ENCODE measurements around the gene CDCA8.
"Not testable (repeated sequence)": the region's sequence is repeated elsewhere in the genome, so short reads cannot be mapped to it uniquely, and the experiment has no call there.

GRCh38 chr1:37738619-37739018, 46.3 kb downstream of the CDCA8 start:
- TF ChIP-seq, protein P1, sequence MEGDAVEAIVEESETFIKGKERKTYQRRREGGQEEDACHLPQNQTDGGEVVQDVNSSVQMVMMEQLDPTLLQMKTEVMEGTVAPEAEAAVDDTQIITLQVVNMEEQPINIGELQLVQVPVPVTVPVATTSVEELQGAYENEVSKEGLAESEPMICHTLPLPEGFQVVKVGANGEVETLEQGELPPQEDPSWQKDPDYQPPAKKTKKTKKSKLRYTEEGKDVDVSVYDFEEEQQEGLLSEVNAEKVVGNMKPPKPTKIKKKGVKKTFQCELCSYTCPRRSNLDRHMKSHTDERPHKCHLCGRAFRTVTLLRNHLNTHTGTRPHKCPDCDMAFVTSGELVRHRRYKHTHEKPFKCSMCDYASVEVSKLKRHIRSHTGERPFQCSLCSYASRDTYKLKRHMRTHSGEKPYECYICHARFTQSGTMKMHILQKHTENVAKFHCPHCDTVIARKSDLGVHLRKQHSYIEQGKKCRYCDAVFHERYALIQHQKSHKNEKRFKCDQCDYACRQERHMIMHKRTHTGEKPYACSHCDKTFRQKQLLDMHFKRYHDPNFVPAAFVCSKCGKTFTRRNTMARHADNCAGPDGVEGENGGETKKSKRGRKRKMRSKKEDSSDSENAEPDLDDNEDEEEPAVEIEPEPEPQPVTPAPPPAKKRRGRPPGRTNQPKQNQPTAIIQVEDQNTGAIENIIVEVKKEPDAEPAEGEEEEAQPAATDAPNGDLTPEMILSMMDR (conservative IDR thresholded peaks at IDR 0.05), result not testable (repeated sequence)
- not testable (repeated sequence) for TF ChIP-seq EZH2 (IDR thresholded peaks at IDR 0.05; ENCODE audit: low read depth)

Data from PC-9 (cell line).